Measurements from ENCODE around the gene NTNG1. TPM values are rescaled to one million over a fixed set of nuclear protein-coding genes. Genes with fewer than 3 reads are reported as not detected.

The NTNG1 gene
- total and polyA plus RNA-seq, 11 donors: 4.6 TPM; not detected in 10

- TF ChIP-seq POLR2A (IDR thresholded peaks at IDR 0.05) (no peak), CTCF (IDR thresholded peaks at IDR 0.05) (no peak)
- Histone ChIP-seq H3K36me3 (no peaks in the 10 kb centered on the region), H3K27me3 (peaks cover 0 to 44% (median 20%) of the 10 kb centered on the region in 9 donors), H3K4me3 (no peak overlapping the region), H3K9me3 (no peaks in the 10 kb centered on the region), H3K27ac (no peak overlapping the region), H3K4me1 (no peaks in the 10 kb centered on the region)
- intact Hi-C loops (cut with DNase I): no loop called here
- DNase-seq: no peak
- ATAC-seq: no peak
- 37 to 69% (median 58%) methylated on average over 3 of the region's 3 CpGs for WGBS, 4 donors
Observed at GRCh38 chr1:107481756-107482384, 341.0 kb downstream of the NTNG1 start.

GRCh38 chr1:107483949-107484348, 343.1 kb downstream of the NTNG1 start:
- Histone ChIP-seq H3K36me3 (no peaks in the 10 kb centered on the region), H3K27ac (no peak overlapping the region), H3K4me3 (no peak overlapping the region), H3K4me1 (no peaks in the 10 kb centered on the region), H3K9me3 (no peaks in the 10 kb centered on the region), H3K27me3 (peaks cover 0 to 46% (median 20%) of the 10 kb centered on the region in 9 donors)
- DNase-seq: no peak
- no peak for TF ChIP-seq CTCF (IDR thresholded peaks at IDR 0.05)
- no peak for TF ChIP-seq POLR2A (IDR thresholded peaks at IDR 0.05)
- 38 to 62% (median 55%) methylated on average over 3 of the region's 3 CpGs for WGBS, 4 donors
- no peak for ATAC-seq
- intact Hi-C loops (cut with DNase I): no loop called here

GRCh38 chr1:107486349-107486748, 345.5 kb downstream of the NTNG1 start:
- TF ChIP-seq POLR2A (IDR thresholded peaks at IDR 0.05): no peak
- no peak for TF ChIP-seq CTCF (IDR thresholded peaks at IDR 0.05)
- H3K9me3 ChIP-seq: no peaks in the 10 kb centered on the region

GRCh38 chr1:107487506-107487905, 346.7 kb downstream of the NTNG1 start:
- H3K4me1 ChIP-seq: no peaks in the 10 kb centered on the region
- intact Hi-C loops (cut with DNase I): no loop called here
- DNase-seq (no peak), ATAC-seq (no peak)
- no peak overlapping the region for H3K4me3 ChIP-seq
- WGBS, 4 donors: 32 to 86% (median 53%) methylated on average over 2 of the region's 2 CpGs
- H3K9me3 ChIP-seq: no peaks in the 10 kb centered on the region
- peaks cover 0 to 17% (median 0%) of the 10 kb centered on the region in 9 donors for H3K27me3 ChIP-seq
- no peak for TF ChIP-seq CTCF (IDR thresholded peaks at IDR 0.05)
- TF ChIP-seq POLR2A (IDR thresholded peaks at IDR 0.05): no peak
- no peak overlapping the region for H3K27ac ChIP-seq
- no peaks in the 10 kb centered on the region for H3K36me3 ChIP-seq

More at GRCh38 chr1:107486349-107486748, 345.5 kb downstream of the NTNG1 start:
- Histone ChIP-seq H3K36me3 (no peaks in the 10 kb centered on the region), H3K4me1 (no peaks in the 10 kb centered on the region), H3K4me3 (no peak overlapping the region), H3K27ac (no peak overlapping the region), H3K27me3 (peaks cover 0 to 26% (median 1%) of the 10 kb centered on the region in 9 donors)
- DNase-seq: no peak
- intact Hi-C loops (cut with DNase I): no loop called here
- no peak for ATAC-seq
- 20 to 32% (median 24%) methylated on average over 3 of the region's 3 CpGs for WGBS, 4 donors
